SK-N-SH (cell line): ENCODE data around the gene C17orf67. TPM values are rescaled to one million over a fixed set of nuclear protein-coding genes. Genes with fewer than 3 reads are reported as not detected.

Experiments
- CTCF ChIA-PET: fragments of 300-600, 350-600 bp; formaldehyde crosslinking; extraction: SDS; loops from one replicate; lab custom pipeline; 2021; lab: Yijun Ruan, JAX
- POLR2A ChIA-PET: fragments of 350-600 bp; sonication (Branson Sonifier 250); formaldehyde crosslinking; extraction: SDS; loops from one replicate; lab custom pipeline; 2020; ENCODE audit warnings: antibody characterized with exemption, inconsistent platforms; lab: Yijun Ruan, JAX
- DNase-seq: peaks from one replicate; pipeline ENCODE4 v3.0.0; 2012
- H2AFZ ChIP-seq: fragments of 200-600 bp; sonication (generic); 2 replicates; pipeline ENCODE4 v1.8.1; 2016; ENCODE audit warnings: antibody characterized with exemption, mild to moderate bottlenecking, low read depth
- H3F3A ChIP-seq: fragments of 200-600 bp; sonication (generic); replicated peaks from 2 replicates; pipeline ENCODE3; 2016; ENCODE audit warnings: antibody characterized with exemption, mild to moderate bottlenecking; ENCODE audit not compliant: insufficient read depth
- H3K27ac ChIP-seq, 2 experiments: fragments of 200-500 bp in 1 of 2; fragments of 200-600 bp in 1 of 2; sonication (Bioruptor generic) in 1 of 2; sonication (generic), shearing (Covaris generic) in 1 of 2; 2 replicates each; pipeline versions ENCODE4 v1.5.1 to v1.6.1; 2014 to 2016; ENCODE audit warnings: low read depth in 2 of 2, inconsistent platforms in 1 of 2, low read length in 1 of 2, mild to moderate bottlenecking in 1 of 2, mixed read lengths in 1 of 2
- H3K27me3 ChIP-seq: fragments of 200-600 bp; sonication (generic), shearing (Covaris generic); 2 replicates; pipeline ENCODE4 v1.6.1; 2016; ENCODE audit warnings: mixed run types; ENCODE audit not compliant: insufficient read depth
- H3K36me3 ChIP-seq, 2 experiments: fragments of 200-500 bp in 1 of 2; fragments of 200-600 bp in 1 of 2; sonication (Bioruptor generic) in 1 of 2; sonication (generic) in 1 of 2; replicated peaks in 1 of 2; 2 replicates each; pipeline versions ENCODE3 to v1.5.1; 2014 to 2016; ENCODE audit warnings: low read length in 1 of 2, mild to moderate bottlenecking in 1 of 2; ENCODE audit not compliant: insufficient read depth in 2 of 2, control insufficient read depth in 1 of 2
- H3K4me1 ChIP-seq, 2 experiments: fragments of 200-500 bp in 1 of 2; fragments of 200-600 bp in 1 of 2; sonication (Bioruptor generic) in 1 of 2; sonication (generic), shearing (Covaris generic) in 1 of 2; 2 replicates each; pipeline versions ENCODE4 v1.5.1 to v1.6.1; 2014 to 2016; ENCODE audit warnings: low read depth in 1 of 2, low read length in 1 of 2, mixed run types in 1 of 2; ENCODE audit not compliant: insufficient read depth in 2 of 2, control insufficient read depth in 1 of 2
- H3K4me2 ChIP-seq: fragments of 200-600 bp; sonication (generic), shearing (Covaris generic); 2 replicates; pipeline ENCODE4 v1.6.1; 2017; ENCODE audit warnings: mixed run types
- H3K4me3 ChIP-seq, 2 experiments: fragments of 200-500 bp in 1 of 2; fragments of 200-600 bp in 1 of 2; sonication (Bioruptor generic) in 1 of 2; sonication (generic), shearing (Covaris generic) in 1 of 2; 2 replicates each; pipeline versions ENCODE4 v1.5.1 to v1.8.1; 2014 to 2016; ENCODE audit warnings: low read depth in 2 of 2, inconsistent platforms in 1 of 2, low read length in 1 of 2, mild to moderate bottlenecking in 1 of 2, mixed read lengths in 1 of 2, moderate library complexity in 1 of 2
- H3K79me2 ChIP-seq: fragments of 200-600 bp; sonication (generic); 2 replicates; pipeline ENCODE4 v1.8.1; 2017; ENCODE audit warnings: mild to moderate bottlenecking; ENCODE audit not compliant: insufficient read depth
- H3K9ac ChIP-seq: fragments of 200-600 bp; sonication (generic); 2 replicates; pipeline ENCODE4 v1.6.1; 2017; ENCODE audit warnings: mixed run types
- H3K9me2 ChIP-seq: fragments of 200-600 bp; sonication (generic); 2 replicates; pipeline ENCODE4 v1.6.1; 2017; ENCODE audit warnings: mixed run types
- H3K9me3 ChIP-seq: fragments of 200-600 bp; sonication (generic); 2 replicates; pipeline ENCODE4 v1.6.1; 2017; ENCODE audit warnings: mixed run types, mild to moderate bottlenecking, moderate library complexity
- H4K20me1 ChIP-seq: fragments of 200-600 bp; sonication (generic); 2 replicates; pipeline ENCODE4 v1.6.1; 2017; ENCODE audit warnings: mild to moderate bottlenecking, mixed run types; ENCODE audit not compliant: insufficient read depth
- ELF1 ChIP-seq: IDR thresholded peaks from 2 replicates; pipeline ENCODE4 v1.4.0; 2012
- EP300 ChIP-seq, 2 experiments: IDR thresholded peaks; 2 replicates each; pipeline versions ENCODE4 v1.4.0 to v1.6.1; 2012; ENCODE audit warnings: borderline replicate concordance in 1 of 2, low read depth in 1 of 2, low read length in 1 of 2
- EZH2phosphoT487 ChIP-seq: fragments of 200-600 bp; sonication (generic); IDR thresholded peaks from 2 replicates; pipeline ENCODE4 v1.6.1; 2017; ENCODE audit warnings: low read depth, mixed run types, mild to moderate bottlenecking, antibody characterized with exemption, moderate library complexity, borderline replicate concordance
- FOXJ3 ChIP-seq: sonication (generic); formaldehyde crosslinking; IDR thresholded peaks from 2 replicates; pipeline ENCODE4 v1.5.1; 2020; ENCODE audit warnings: mild to moderate bottlenecking, missing genetic modification reagents
- FOXM1 ChIP-seq: IDR thresholded peaks from 2 replicates; pipeline ENCODE4 v1.4.0; 2012; ENCODE audit warnings: low read depth, mild to moderate bottlenecking
- GABPA ChIP-seq: IDR thresholded peaks from 2 replicates; pipeline ENCODE4 v1.4.0; 2012; ENCODE audit warnings: low read depth, mild to moderate bottlenecking
- GATA2 ChIP-seq: sonication (generic); formaldehyde crosslinking; IDR thresholded peaks from 2 replicates; pipeline ENCODE4 v1.5.0; 2020; ENCODE audit warnings: mild to moderate bottlenecking, missing genetic modification reagents
- MEF2A ChIP-seq: IDR thresholded peaks from 2 replicates; pipeline ENCODE4 v1.4.0; 2012; ENCODE audit warnings: low read depth, borderline replicate concordance
- NRF1 ChIP-seq: IDR thresholded peaks from 2 replicates; pipeline ENCODE4 v1.6.1; 2012; ENCODE audit warnings: low read depth, mild to moderate bottlenecking, low read length
- RAD21 ChIP-seq: IDR thresholded peaks from 2 replicates; pipeline ENCODE4 v1.6.1; 2012; ENCODE audit warnings: mild to moderate bottlenecking, low read length
- RCOR1 ChIP-seq: fragments of 150-350 bp; IDR thresholded peaks from 2 replicates; pipeline ENCODE4 v1.6.1; 2017; ENCODE audit warnings: antibody characterized with exemption, low read length
- RFX5 ChIP-seq: IDR thresholded peaks from 2 replicates; pipeline ENCODE4 v1.6.1; 2012; ENCODE audit warnings: mild to moderate bottlenecking, improper control_type of control experiment, low read length
- SMC3 ChIP-seq: IDR thresholded peaks from 2 replicates; pipeline ENCODE4 v1.6.1; 2012; ENCODE audit warnings: low read depth, low read length, improper control_type of control experiment
- TCF12 ChIP-seq: IDR thresholded peaks from 2 replicates; pipeline ENCODE4 v1.4.0; 2012
- TEAD4 ChIP-seq: IDR thresholded peaks from 2 replicates; pipeline ENCODE4 v1.4.0; 2012; ENCODE audit warnings: mild to moderate bottlenecking, borderline replicate concordance; ENCODE audit not compliant: insufficient read depth
- WGBS: methylation state at CpG from one replicate; pipeline ENCODE4 v1.1.6; 2017; ENCODE audit warnings: low lambda C conversion rate; 5-methylcytosine and 5-hydroxymethylcytosine counted together
- polyA plus RNA-seq, 3 experiments: library from polyadenylated mRNA; depleted of rRNA; stranded (reverse); fragments of >200 nt; gene quantifications; 2 replicates each; pipeline ENCODE4 v1.2.3, GENCODE V29; 2012
- TF ChIP-seq, protein P1 (sequence below): IDR thresholded peaks from 2 replicates; pipeline ENCODE4 v1.4.0; 2012; ENCODE audit warnings: low read depth, borderline replicate concordance
- TF ChIP-seq, protein P2 (sequence below): fragments of 200-600 bp; sonication (generic); IDR thresholded peaks from 2 replicates; pipeline ENCODE4 v1.6.1; 2017; ENCODE audit warnings: antibody characterized with exemption, mild to moderate bottlenecking, moderate library complexity
- TF ChIP-seq, protein P3 (sequence below): fragments of 150-350 bp; IDR thresholded peaks from 2 replicates; pipeline ENCODE4 v1.6.1; 2017; ENCODE audit warnings: antibody characterized with exemption, low read length, low read depth, borderline replicate concordance

Gene C17orf67
- polyA plus RNA-seq, 1 of the 3 experiments (the other 2 are of a cell fraction), result 1.7 TPM

DNA sequence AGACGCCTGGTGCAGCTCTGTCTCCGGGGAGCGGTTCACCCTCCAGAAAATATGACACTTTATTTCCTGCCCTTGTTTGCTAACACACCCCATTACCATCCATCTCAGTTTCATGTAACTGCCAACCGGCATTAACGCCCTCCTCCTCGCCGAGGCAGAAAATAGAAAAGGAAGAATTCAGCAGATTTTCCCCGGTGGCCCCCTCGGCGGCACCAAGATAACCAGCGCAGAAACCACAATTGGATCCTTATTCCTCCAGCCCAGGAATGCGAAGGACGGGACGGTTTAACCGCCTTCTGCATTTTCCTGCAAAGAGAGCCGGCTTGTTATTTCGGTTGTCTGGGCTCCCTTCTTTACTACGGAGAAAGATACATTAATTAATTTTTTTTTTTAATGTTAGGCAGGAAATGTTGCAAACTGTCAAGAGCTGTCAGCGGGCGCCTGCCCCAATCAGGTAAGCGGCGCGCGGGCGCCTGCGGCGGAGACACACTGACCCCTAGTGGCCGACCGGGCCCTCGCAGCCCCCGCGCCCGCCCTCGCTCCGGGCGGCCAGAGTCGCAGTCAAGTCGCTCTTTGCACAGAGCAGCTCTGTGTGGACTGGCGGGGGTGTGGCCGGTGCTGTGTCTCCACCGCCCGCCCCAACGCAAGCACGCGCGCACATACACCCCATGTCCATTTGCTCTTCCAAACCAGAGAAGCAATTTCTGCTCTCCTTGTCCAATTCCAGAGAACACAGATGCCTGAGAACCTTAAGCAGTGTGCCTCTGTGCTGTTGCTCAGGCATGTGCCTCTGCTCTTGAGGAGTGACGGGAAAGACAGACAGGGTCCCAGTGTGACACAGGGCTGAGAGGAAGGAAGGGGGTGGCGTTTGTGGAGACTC, 53.6 kb downstream of the C17orf67 start (continued):
- TF ChIP-seq, protein P1, sequence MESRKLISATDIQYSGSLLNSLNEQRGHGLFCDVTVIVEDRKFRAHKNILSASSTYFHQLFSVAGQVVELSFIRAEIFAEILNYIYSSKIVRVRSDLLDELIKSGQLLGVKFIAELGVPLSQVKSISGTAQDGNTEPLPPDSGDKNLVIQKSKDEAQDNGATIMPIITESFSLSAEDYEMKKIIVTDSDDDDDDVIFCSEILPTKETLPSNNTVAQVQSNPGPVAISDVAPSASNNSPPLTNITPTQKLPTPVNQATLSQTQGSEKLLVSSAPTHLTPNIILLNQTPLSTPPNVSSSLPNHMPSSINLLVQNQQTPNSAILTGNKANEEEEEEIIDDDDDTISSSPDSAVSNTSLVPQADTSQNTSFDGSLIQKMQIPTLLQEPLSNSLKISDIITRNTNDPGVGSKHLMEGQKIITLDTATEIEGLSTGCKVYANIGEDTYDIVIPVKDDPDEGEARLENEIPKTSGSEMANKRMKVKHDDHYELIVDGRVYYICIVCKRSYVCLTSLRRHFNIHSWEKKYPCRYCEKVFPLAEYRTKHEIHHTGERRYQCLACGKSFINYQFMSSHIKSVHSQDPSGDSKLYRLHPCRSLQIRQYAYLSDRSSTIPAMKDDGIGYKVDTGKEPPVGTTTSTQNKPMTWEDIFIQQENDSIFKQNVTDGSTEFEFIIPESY, result no peak
- no peak for TF ChIP-seq GATA2 (CRISPR knock-in tag)
- TF ChIP-seq EZH2phosphoT487, result no peak
- TF ChIP-seq GABPA, result no peak
- peak; percentile 27; the same call in 1 of the 2 replicates for TF ChIP-seq NRF1
- no peak for TF ChIP-seq TCF12
- no peak for TF ChIP-seq FOXJ3 (CRISPR knock-in tag)
- TF ChIP-seq FOXM1, result 0 out of 2 replicates have a peak, but pooled peaks have one; percentile 36
- peak; percentile 14; the same call in 1 of the 2 replicates for TF ChIP-seq RCOR1
- 0 out of 4 replicates have a peak, but pooled peaks of 1 of the 2 experiments have one; percentile 34 for TF ChIP-seq EP300 (IDR thresholded peaks at IDR 0.05; ENCODE audit: borderline replicate concordance in 1 of 2, low read depth in 1 of 2, low read length in 1 of 2)
- peak; percentile 72 for TF ChIP-seq SMC3
- peak; percentile 49; the same call in 1 of the 2 replicates for TF ChIP-seq TEAD4
- TF ChIP-seq MEF2A, result no peak

DNA sequence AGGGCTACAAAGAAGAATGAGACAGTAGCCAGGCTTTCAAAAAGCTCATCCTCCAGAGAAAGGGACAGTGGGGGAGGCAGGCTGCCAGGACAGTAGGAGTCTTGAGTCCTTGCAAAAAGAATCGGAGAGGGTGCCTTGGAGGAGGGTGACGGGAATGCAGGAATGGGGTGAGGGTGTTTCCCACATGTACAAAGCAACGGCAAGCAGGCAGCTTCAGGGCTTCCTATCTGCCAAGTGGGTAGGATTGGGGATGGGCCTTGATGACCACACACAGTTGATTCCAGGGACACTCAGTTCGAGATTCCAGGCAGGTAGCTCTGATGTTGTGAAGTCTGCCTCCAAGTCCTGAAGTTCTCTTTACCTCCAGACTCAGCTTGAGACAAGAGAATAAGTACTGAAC, 54.4 kb downstream of the C17orf67 start:
- H4K20me1 ChIP-seq, result no peaks in the 10 kb centered on the region
- no peaks in the 10 kb centered on the region for H3K36me3 ChIP-seq
- H2AFZ ChIP-seq, result no peak overlapping the region
- H3K79me2 ChIP-seq, result no peaks in the 10 kb centered on the region
- H3K4me3 ChIP-seq, result peak overlapping the region in 1 of 2 experiments; percentile 61; a peak in 2 of 4 replicates
- H3K9me3 ChIP-seq, result no peaks in the 10 kb centered on the region
- peaks cover 7% of the 10 kb centered on the region for H3F3A ChIP-seq
- ChIA-PET CTCF (interaction anchor here (0.7 to 4.9 kb wide), 39 partner anchors 9 to 279 kb away, joined by 3 to 63 read pairs (median 6); partner anchors contain the start of genes NOG and SCPEP1), POLR2A (no interaction called here)
- no peaks in the 10 kb centered on the region for H3K27me3 ChIP-seq
- H3K9me2 ChIP-seq, result no peaks in the 10 kb centered on the region
- TF ChIP-seq RFX5 (no peak), RAD21 (no peak), ELF1 (no peak), FOXJ3 (CRISPR knock-in tag) (no peak), MEF2A (no peak), NRF1 (no peak), GABPA (no peak), TCF12 (no peak)
- TF ChIP-seq, protein P2, sequence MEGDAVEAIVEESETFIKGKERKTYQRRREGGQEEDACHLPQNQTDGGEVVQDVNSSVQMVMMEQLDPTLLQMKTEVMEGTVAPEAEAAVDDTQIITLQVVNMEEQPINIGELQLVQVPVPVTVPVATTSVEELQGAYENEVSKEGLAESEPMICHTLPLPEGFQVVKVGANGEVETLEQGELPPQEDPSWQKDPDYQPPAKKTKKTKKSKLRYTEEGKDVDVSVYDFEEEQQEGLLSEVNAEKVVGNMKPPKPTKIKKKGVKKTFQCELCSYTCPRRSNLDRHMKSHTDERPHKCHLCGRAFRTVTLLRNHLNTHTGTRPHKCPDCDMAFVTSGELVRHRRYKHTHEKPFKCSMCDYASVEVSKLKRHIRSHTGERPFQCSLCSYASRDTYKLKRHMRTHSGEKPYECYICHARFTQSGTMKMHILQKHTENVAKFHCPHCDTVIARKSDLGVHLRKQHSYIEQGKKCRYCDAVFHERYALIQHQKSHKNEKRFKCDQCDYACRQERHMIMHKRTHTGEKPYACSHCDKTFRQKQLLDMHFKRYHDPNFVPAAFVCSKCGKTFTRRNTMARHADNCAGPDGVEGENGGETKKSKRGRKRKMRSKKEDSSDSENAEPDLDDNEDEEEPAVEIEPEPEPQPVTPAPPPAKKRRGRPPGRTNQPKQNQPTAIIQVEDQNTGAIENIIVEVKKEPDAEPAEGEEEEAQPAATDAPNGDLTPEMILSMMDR, result no peak
- TF ChIP-seq, protein P3, sequence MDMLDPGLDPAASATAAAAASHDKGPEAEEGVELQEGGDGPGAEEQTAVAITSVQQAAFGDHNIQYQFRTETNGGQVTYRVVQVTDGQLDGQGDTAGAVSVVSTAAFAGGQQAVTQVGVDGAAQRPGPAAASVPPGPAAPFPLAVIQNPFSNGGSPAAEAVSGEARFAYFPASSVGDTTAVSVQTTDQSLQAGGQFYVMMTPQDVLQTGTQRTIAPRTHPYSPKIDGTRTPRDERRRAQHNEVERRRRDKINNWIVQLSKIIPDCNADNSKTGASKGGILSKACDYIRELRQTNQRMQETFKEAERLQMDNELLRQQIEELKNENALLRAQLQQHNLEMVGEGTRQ, result no peak
- peak overlapping the region; percentile 87; the same call in 1 of the 2 replicates for H3K4me2 ChIP-seq
- no peak for DNase-seq
- H3K27ac ChIP-seq, result no peak overlapping the region
- no peak overlapping the region for H3K9ac ChIP-seq
- peaks cover 4 to 8% of the 10 kb centered on the region in 2 experiments; a peak in 2 of 4 replicates for H3K4me1 ChIP-seq
- 72% methylated on average over 4 of the region's 4 CpGs for WGBS
